A549 (cell line): ENCODE data around the gene RAB3IL1. TPM values are rescaled to one million over a fixed set of nuclear protein-coding genes. Genes with fewer than 3 reads are reported as not detected.

ENCODE experiments used
- ATAC-seq, 2 experiments: fragments of 200-7000 bp in 1 of 2; fragments of >200 bp in 1 of 2; cut with Nextera tagmentation in 1 of 2; cut with Tn5 transposase in 1 of 2; 3 replicates each; pipeline versions ENCODE4 v1.8.0 to v1.9.1; 2018 to 2020; ENCODE audit warnings: mild to moderate bottlenecking in 1 of 2, moderate library complexity in 1 of 2
- CTCF ChIA-PET: fragments of 300-600 bp; sonication (Branson Sonifier 250); formaldehyde crosslinking; extraction: SDS; loops from one replicate; lab custom pipeline; 2021; ENCODE audit warnings: antibody characterized with exemption, inconsistent platforms; lab: Yijun Ruan, JAX
- POLR2A ChIA-PET: fragments of 350-600 bp; formaldehyde crosslinking; extraction: SDS; loops from one replicate; lab custom pipeline; 2021; ENCODE audit warnings: antibody characterized with exemption, inconsistent platforms; lab: Yijun Ruan, JAX
- DNase-seq, 2 experiments: peaks; one replicate each; pipeline versions ENCODE4 v3.0.0 to v3.0.0-alpha.2; 2011 to 2016; ENCODE audit warnings: low read depth in 1 of 2, low spot score in 1 of 2
- FAIRE-seq: peaks from 2 replicates; lab custom pipeline; 2011; peaks lifted over from hg19 to GRCh38; lab: Jason Lieb, UNC
- H3K27ac ChIP-seq, 2 experiments: fragments of >200 bp; sonication (Bioruptor Twin); formaldehyde crosslinking; 3 replicates each; pipeline ENCODE4 v1.5.1; 2016 to 2017
- H3K4me1 ChIP-seq: fragments of >200 bp; sonication (Bioruptor Twin); formaldehyde crosslinking; 3 replicates; pipeline ENCODE4 v1.6.1; 2016
- H3K4me2 ChIP-seq: fragments of >200 bp; sonication (Bioruptor Twin); formaldehyde crosslinking; 3 replicates; pipeline ENCODE4 v1.6.1; 2016
- H3K4me3 ChIP-seq: fragments of >200 bp; sonication (Bioruptor Twin); formaldehyde crosslinking; 3 replicates; pipeline ENCODE4 v1.5.1; 2016
- H3K9me3 ChIP-seq: fragments of >200 bp; sonication (Bioruptor Twin); formaldehyde crosslinking; 3 replicates; pipeline ENCODE4 v1.6.1; 2016
- CHD4 ChIP-seq: fragments of 200-600 bp; sonication (generic); IDR thresholded peaks from 2 replicates; pipeline ENCODE4 v1.6.1; 2016; ENCODE audit warnings: antibody characterized with exemption, mild to moderate bottlenecking, borderline replicate concordance
- CTCF ChIP-seq: fragments of >200 bp; sonication (Bioruptor Twin); formaldehyde crosslinking; IDR thresholded peaks from 3 replicates; pipeline ENCODE4 v1.5.1; 2016
- EHF ChIP-seq: fragments of 250-450 bp; sonication (Bioruptor Pico); IDR thresholded peaks from 2 replicates; pipeline ENCODE4 v1.5.0; 2020; ENCODE audit warnings: mild to moderate bottlenecking
- FOSL2 ChIP-seq, 2 experiments: fragments of 450-650 bp in 1 of 2; fragments of >200 bp in 1 of 2; sonication (Bioruptor Twin) in 1 of 2; formaldehyde crosslinking; IDR thresholded peaks; 2 replicates each; pipeline versions ENCODE4 v1.5.0 to v1.6.1; 2016 to 2020; ENCODE audit warnings: mild to moderate bottlenecking in 1 of 2, moderate library complexity in 1 of 2
- GATA3 ChIP-seq: IDR thresholded peaks from 2 replicates; pipeline ENCODE4 v1.6.1; 2012; ENCODE audit warnings: borderline replicate concordance
- HES2 ChIP-seq: fragments of >200 bp; sonication (Bioruptor Twin); formaldehyde crosslinking; IDR thresholded peaks from 2 replicates; pipeline ENCODE4 v1.6.1; 2016
- HEYL ChIP-seq: fragments of 250-450 bp; sonication (Bioruptor Pico); IDR thresholded peaks from 2 replicates; pipeline ENCODE4 v1.8.0; 2021; ENCODE audit warnings: mild to moderate bottlenecking, moderate library complexity
- HOXB13 ChIP-seq: fragments of 250-450 bp; sonication (Bioruptor Pico); IDR thresholded peaks from 2 replicates; pipeline ENCODE4 v1.5.0; 2020; ENCODE audit warnings: low read depth, mild to moderate bottlenecking, moderate library complexity
- HOXB5 ChIP-seq: fragments of 250-450 bp; sonication (Bioruptor Pico); IDR thresholded peaks from 2 replicates; pipeline ENCODE4 v1.5.0; 2020; ENCODE audit warnings: mild to moderate bottlenecking, moderate library complexity
- JUNB ChIP-seq: fragments of >200 bp; sonication (Bioruptor Twin); formaldehyde crosslinking; IDR thresholded peaks from 2 replicates; pipeline ENCODE4 v1.6.1; 2016
- MAFK ChIP-seq: fragments of 450-650 bp; IDR thresholded peaks from 2 replicates; pipeline ENCODE4 v1.6.1; 2014; ENCODE audit not compliant: partially characterized antibody
- MAZ ChIP-seq: fragments of 150-350 bp; IDR thresholded peaks from 2 replicates; pipeline ENCODE4 v1.6.1; 2014; ENCODE audit warnings: antibody characterized with exemption, low read depth, low read length, borderline replicate concordance
- NFE2L2 ChIP-seq: fragments of 150-350 bp; conservative IDR thresholded peaks from 2 replicates; pipeline ENCODE4 v1.6.1; 2014; ENCODE audit warnings: low read length
- NR3C1 ChIP-seq: fragments of >200 bp; sonication (Bioruptor Twin); formaldehyde crosslinking; IDR thresholded peaks from 3 replicates; pipeline ENCODE4 v1.6.1; 2017
- PBX3 ChIP-seq: IDR thresholded peaks from 2 replicates; pipeline ENCODE4 v1.6.1; 2012
- RCOR1 ChIP-seq: fragments of 150-350 bp; IDR thresholded peaks from 2 replicates; pipeline ENCODE4 v1.6.1; 2014; ENCODE audit warnings: antibody characterized with exemption, low read length, low read depth
- RNF2 ChIP-seq: fragments of 200-600 bp; sonication (generic); IDR thresholded peaks from 2 replicates; pipeline ENCODE4 v1.6.1; 2016; ENCODE audit warnings: low read depth, mild to moderate bottlenecking, antibody characterized with exemption, moderate library complexity, borderline replicate concordance
- SMC3 ChIP-seq: fragments of >200 bp; sonication (Bioruptor Twin); formaldehyde crosslinking; IDR thresholded peaks from 3 replicates; pipeline ENCODE4 v1.6.1; 2018; ENCODE audit warnings: inconsistent platforms
- TFCP2L1 ChIP-seq: fragments of 250-450 bp; sonication (Bioruptor Pico); IDR thresholded peaks from 2 replicates; pipeline ENCODE4 v1.5.0; 2021; ENCODE audit warnings: mild to moderate bottlenecking
- TP53 ChIP-seq: fragments of 250-450 bp; sonication (Bioruptor Pico); IDR thresholded peaks from 2 replicates; pipeline ENCODE4 v1.5.0; 2021; ENCODE audit warnings: mild to moderate bottlenecking, moderate library complexity
- ZC3H11A ChIP-seq: fragments of 450-650 bp; IDR thresholded peaks from 2 replicates; pipeline ENCODE4 v1.6.1; 2014; ENCODE audit warnings: antibody characterized with exemption, mild to moderate bottlenecking
- WGBS: methylation state at CpG from one replicate; pipeline ENCODE4 v1.1.6; 2017; ENCODE audit errors: missing lambda C conversion rate; 5-methylcytosine and 5-hydroxymethylcytosine counted together
- polyA plus RNA-seq, 4 experiments: library from polyadenylated mRNA; depleted of rRNA in 3 of 4; stranded (reverse); fragments of >200 nt; fragmentation: RNase III in 1 of 4; extraction: RNeasy Plus Mini Kit Qiagen cat#74134 plus additional on column Dnase treatment in 1 of 4; gene quantifications; 2 replicates in 3 of 4; 3 replicates in 1 of 4; pipeline ENCODE4 v1.2.3, GENCODE V29; 2011 to 2017

RAB3IL1 gene
- polyA plus RNA-seq, 2 of the 4 experiments (the other 2 are of a cell fraction): 5.8 to 6.2 TPM

- CTCF ChIA-PET: interaction anchor here (1.4 to 19.8 kb wide), 5 partner anchors 14 to 195 kb away, joined by 5 to 565 read pairs (median 11); partner anchors contain the start of gene BEST1
- Histone ChIP-seq H3K4me2 (no peak overlapping the region), H3K4me3 (no peak overlapping the region), H3K27ac (no peak overlapping the region), H3K9me3 (no peaks in the 10 kb centered on the region), H3K4me1 (peaks cover 10% of the 10 kb centered on the region; the same call in 1 of the 3 replicates)
- TF ChIP-seq RNF2 (no peak), MAFK (no peak), JUNB (no peak), MAZ (no peak), HOXB13 (no peak), FOSL2 (IDR thresholded peaks at IDR 0.05) (no peak), FOSL2 (CRISPR knock-in tag; IDR thresholded peaks at IDR 0.05) (no peak), NR3C1 (no peak), CHD4 (no peak), NFE2L2 (no peak), HOXB5 (CRISPR knock-in tag) (no peak), HES2 (no peak), SMC3 (no peak), HEYL (CRISPR knock-in tag) (no peak), RCOR1 (no peak), ZC3H11A (no peak), PBX3 (no peak)
- DNase-seq (no peak), FAIRE-seq (no peak), ATAC-seq (no peak)
- POLR2A ChIA-PET: no interaction called here
- 89% methylated on average over 18 of the region's 18 CpGs for WGBS
Observed at GRCh38 chr11:61912991-61913698, 4.2 kb downstream of the RAB3IL1 start.

- H3K27ac ChIP-seq: no peak overlapping the region
- H3K4me1 ChIP-seq: peaks cover 5% of the 10 kb centered on the region; the same call in 1 of the 3 replicates
- CTCF ChIA-PET: interaction anchor here (1.4 to 19.8 kb wide), 5 partner anchors 13 to 196 kb away, joined by 5 to 565 read pairs (median 11); partner anchors contain the start of gene BEST1
- 87% methylated on average over 6 of the region's 6 CpGs for WGBS
- TF ChIP-seq RNF2 (no peak), CTCF (no peak), FOSL2 (IDR thresholded peaks at IDR 0.05) (no peak), FOSL2 (CRISPR knock-in tag; IDR thresholded peaks at IDR 0.05) (no peak), TP53 (CRISPR knock-in tag) (no peak), GATA3 (no peak), EHF (CRISPR knock-in tag) (no peak), TFCP2L1 (CRISPR knock-in tag) (no peak)
- DNase-seq: no peak
- no peak for ATAC-seq
- no peak overlapping the region for H3K4me3 ChIP-seq
- POLR2A ChIA-PET: no interaction called here
- FAIRE-seq: no peak
- H3K4me2 ChIP-seq: no peak overlapping the region
- H3K9me3 ChIP-seq: no peaks in the 10 kb centered on the region
Observed at GRCh38 chr11:61912530-61912898, 4.9 kb downstream of the RAB3IL1 start.
